ENCODE results near the gene MAP3K6.

DNA sequence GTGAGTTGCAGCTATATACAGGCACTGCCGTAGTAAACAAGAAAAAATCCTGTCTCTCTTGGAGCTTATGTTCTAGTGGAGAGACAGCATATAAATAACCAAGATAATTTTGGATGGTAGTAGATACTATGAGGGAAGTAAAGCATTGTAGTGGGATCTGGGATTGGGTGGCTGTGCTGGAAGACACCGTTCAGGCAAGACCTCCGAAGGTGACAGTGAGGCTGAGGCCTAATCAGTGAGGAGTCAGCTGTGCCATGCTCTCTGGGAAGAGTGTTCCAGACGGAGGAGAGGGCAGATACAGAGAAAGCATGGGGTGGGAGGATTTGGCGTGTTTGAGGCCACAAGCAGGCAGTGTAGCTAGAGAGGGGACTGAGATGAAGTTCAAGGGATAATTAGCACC is 38.8 kb downstream of the MAP3K6 start:
- no peak for TF ChIP-seq POLR2A (IDR thresholded peaks at IDR 0.05)
- TF ChIP-seq, protein P1, sequence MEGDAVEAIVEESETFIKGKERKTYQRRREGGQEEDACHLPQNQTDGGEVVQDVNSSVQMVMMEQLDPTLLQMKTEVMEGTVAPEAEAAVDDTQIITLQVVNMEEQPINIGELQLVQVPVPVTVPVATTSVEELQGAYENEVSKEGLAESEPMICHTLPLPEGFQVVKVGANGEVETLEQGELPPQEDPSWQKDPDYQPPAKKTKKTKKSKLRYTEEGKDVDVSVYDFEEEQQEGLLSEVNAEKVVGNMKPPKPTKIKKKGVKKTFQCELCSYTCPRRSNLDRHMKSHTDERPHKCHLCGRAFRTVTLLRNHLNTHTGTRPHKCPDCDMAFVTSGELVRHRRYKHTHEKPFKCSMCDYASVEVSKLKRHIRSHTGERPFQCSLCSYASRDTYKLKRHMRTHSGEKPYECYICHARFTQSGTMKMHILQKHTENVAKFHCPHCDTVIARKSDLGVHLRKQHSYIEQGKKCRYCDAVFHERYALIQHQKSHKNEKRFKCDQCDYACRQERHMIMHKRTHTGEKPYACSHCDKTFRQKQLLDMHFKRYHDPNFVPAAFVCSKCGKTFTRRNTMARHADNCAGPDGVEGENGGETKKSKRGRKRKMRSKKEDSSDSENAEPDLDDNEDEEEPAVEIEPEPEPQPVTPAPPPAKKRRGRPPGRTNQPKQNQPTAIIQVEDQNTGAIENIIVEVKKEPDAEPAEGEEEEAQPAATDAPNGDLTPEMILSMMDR (IDR thresholded peaks at IDR 0.05): no peak

Data from vagina (tissue), 2 donors.